ENCODE data around the gene BMPR1B. TPM values are rescaled to one million over a fixed set of nuclear protein-coding genes. Genes with fewer than 3 reads are reported as not detected.

The BMPR1B gene
- 1 to 10 TPM in 6 of 7 donors, under 1 TPM in 1; 0.66 to 2.4 (median 1.9) TPM for total RNA-seq
- under 1 TPM; 0.12 to 0.19 (median 0.17) TPM for polyA plus RNA-seq
- long read RNA-seq, donor 1, result 0 reads
- long read RNA-seq, donor 2, result 0 reads

GRCh38 chr4:94757192-94758140 lies at the start of gene BMPR1B:
Gene BMPR1B, plus strand, starts transcription at chr4:94757955. Its CDS starts 346,470 bp downstream, at chr4:95104425.
- H3K4me1 ChIP-seq, result peaks cover 0 to 21% (median 13%) of the 10 kb centered on the region in 6 donors
- peak within 1 kb of the TSS; percentile 30 to 68 (median 36) for H3K4me3 ChIP-seq
- peak within 1 kb of the TSS in 4 of 8 donors; percentile 18 to 57 (median 53) for H3K27ac ChIP-seq
- TF ChIP-seq POLR2AphosphoS5 (IDR thresholded peaks at IDR 0.05), result peak in 2 of 3 donors; percentile 15 to 34
- TF ChIP-seq, protein P1, sequence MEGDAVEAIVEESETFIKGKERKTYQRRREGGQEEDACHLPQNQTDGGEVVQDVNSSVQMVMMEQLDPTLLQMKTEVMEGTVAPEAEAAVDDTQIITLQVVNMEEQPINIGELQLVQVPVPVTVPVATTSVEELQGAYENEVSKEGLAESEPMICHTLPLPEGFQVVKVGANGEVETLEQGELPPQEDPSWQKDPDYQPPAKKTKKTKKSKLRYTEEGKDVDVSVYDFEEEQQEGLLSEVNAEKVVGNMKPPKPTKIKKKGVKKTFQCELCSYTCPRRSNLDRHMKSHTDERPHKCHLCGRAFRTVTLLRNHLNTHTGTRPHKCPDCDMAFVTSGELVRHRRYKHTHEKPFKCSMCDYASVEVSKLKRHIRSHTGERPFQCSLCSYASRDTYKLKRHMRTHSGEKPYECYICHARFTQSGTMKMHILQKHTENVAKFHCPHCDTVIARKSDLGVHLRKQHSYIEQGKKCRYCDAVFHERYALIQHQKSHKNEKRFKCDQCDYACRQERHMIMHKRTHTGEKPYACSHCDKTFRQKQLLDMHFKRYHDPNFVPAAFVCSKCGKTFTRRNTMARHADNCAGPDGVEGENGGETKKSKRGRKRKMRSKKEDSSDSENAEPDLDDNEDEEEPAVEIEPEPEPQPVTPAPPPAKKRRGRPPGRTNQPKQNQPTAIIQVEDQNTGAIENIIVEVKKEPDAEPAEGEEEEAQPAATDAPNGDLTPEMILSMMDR (IDR thresholded peaks at IDR 0.05 in 8 of 11, conservative IDR thresholded peaks at IDR 0.05 in 3 of 11), result no peak
- H3K9me3 ChIP-seq, result no peaks in the 10 kb centered on the region
- 3 to 8% (median 4%) methylated on average over 59 to 77 of the region's 77 CpGs for WGBS, 5 donors
- no peak for DNase-seq
- no peaks in the 10 kb centered on the region for H3K36me3 ChIP-seq
- peaks cover 0 to 81% (median 28%) of the 10 kb centered on the region in 7 donors for H3K27me3 ChIP-seq (replicated peaks in 1 of 7)
- intact Hi-C loops (cut with DNase I; ENCODE audit: low total_unique reads), result no loop called here

DNA sequence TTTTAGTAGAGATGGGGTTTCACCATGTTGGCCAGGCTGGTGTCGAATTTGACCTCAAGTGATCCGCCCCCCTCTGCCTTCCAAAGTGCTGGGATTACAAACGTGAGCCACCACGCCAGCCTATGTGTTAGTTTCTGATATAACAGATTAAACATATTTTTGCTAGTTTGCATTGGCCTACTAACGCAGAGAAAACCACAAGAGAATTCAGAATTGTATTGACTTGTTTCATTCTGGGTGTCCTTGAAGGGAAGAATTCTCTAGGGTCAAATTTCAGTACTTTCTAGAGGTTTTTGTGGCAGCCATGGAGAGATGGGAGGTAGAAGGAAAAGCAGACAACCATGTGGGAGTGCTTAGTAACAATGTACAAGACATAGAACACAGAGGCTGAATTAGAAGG lies 46.1 kb upstream of the BMPR1B start:
- no peaks in the 10 kb centered on the region for H3K36me3 ChIP-seq
- peaks cover 0 to 4% (median 0%) of the 10 kb centered on the region in 8 donors for H3K9me3 ChIP-seq
- no peak overlapping the region for H3K4me3 ChIP-seq
- WGBS, 5 donors, result 61 to 98% (median 84%) methylated on average over 5 of the region's 5 CpGs
- no peaks in the 10 kb centered on the region for H3K4me1 ChIP-seq
- TF ChIP-seq POLR2AphosphoS5 (IDR thresholded peaks at IDR 0.05) (no peak), POLR2A (IDR thresholded peaks at IDR 0.05) (no peak)
- TF ChIP-seq, protein P1 (IDR thresholded peaks at IDR 0.05 in 8 of 11, conservative IDR thresholded peaks at IDR 0.05 in 3 of 11), result no peak
- intact Hi-C loops (cut with DNase I; ENCODE audit: low total_unique reads), result no loop called here
- DNase-seq, result no peak
- no peak overlapping the region for H3K27ac ChIP-seq
- peaks cover 0 to 6% (median 0%) of the 10 kb centered on the region in 7 donors for H3K27me3 ChIP-seq (replicated peaks in 1 of 7)

GRCh38 chr4:94714365-94715160 lies 43.2 kb upstream of the BMPR1B start:
- intact Hi-C loops (cut with DNase I; ENCODE audit: low total_unique reads), result no loop called here
- Histone ChIP-seq H3K27ac (no peak overlapping the region), H3K4me1 (no peaks in the 10 kb centered on the region), H3K27me3 (replicated peaks in 1 of 7) (peaks cover 0 to 6% (median 0%) of the 10 kb centered on the region in 7 donors), H3K4me3 (no peak overlapping the region), H3K9me3 (no peaks in the 10 kb centered on the region), H3K36me3 (no peaks in the 10 kb centered on the region)
- TF ChIP-seq, protein P1 (IDR thresholded peaks at IDR 0.05 in 8 of 11, conservative IDR thresholded peaks at IDR 0.05 in 3 of 11), result no peak
- TF ChIP-seq POLR2A (IDR thresholded peaks at IDR 0.05), result no peak
- TF ChIP-seq POLR2AphosphoS5 (IDR thresholded peaks at IDR 0.05), result no peak
- WGBS, 5 donors, result 75 to 87% (median 85%) methylated on average over 5 of the region's 5 CpGs
- DNase-seq, result no peak
